Upper lobe of right lung (tissue), 1 donor: ENCODE results near the gene KCNJ9. TPM values are rescaled to one million over a fixed set of nuclear protein-coding genes. Genes with fewer than 3 reads are reported as not detected.
"Not testable (repeated sequence)": the region's sequence is repeated elsewhere in the genome, so short reads cannot be mapped to it uniquely, and the experiment has no call there.

Experiments used
- ATAC-seq: fragments of 200-7000 bp; cut with Tn5 transposase; one replicate; pipeline ENCODE4 v1.9.1; 2020; ENCODE audit warnings: mild to moderate bottlenecking, moderate library complexity
- DNase-seq: peaks from one replicate; pipeline ENCODE4 v3.0.0-alpha.2; 2020
- H3K27ac ChIP-seq: fragments of 200-600 bp; one replicate; pipeline ENCODE4 v1.8.0; 2022
- H3K27me3 ChIP-seq: fragments of 200-600 bp; one replicate; pipeline ENCODE4 v1.8.0; 2022; ENCODE audit warnings: mild to moderate bottlenecking
- H3K36me3 ChIP-seq: fragments of 200-600 bp; one replicate; pipeline ENCODE4 v1.8.0; 2022
- H3K4me1 ChIP-seq: fragments of 200-600 bp; one replicate; pipeline ENCODE4 v1.8.0; 2022
- H3K4me3 ChIP-seq: fragments of 200-600 bp; one replicate; pipeline ENCODE4 v1.8.0; 2022; ENCODE audit warnings: mild to moderate bottlenecking
- H3K9me3 ChIP-seq: fragments of 200-600 bp; one replicate; pipeline ENCODE4 v1.8.0; 2022
- CTCF ChIP-seq: fragments of 200-600 bp; IDR thresholded peaks from one replicate; pipeline ENCODE4 v1.8.0; 2022; ENCODE audit warnings: antibody characterized with exemption
- intact Hi-C: fragments of 100-400 bp; cut with DNase I; formaldehyde crosslinking; loops from one replicate; pipeline ENCODE4 v1.11.0; 2022
- total RNA-seq: library from RNA; stranded (reverse); fragmentation: NEBNext Ultra II Directional; extraction: Animal tissue kit (Norgen Biotek cat#: 25700); gene quantifications from one replicate; pipeline ENCODE4 v1.2.1, GENCODE V29; 2021
- donor health status: DM: no; HTN: yes; CAD: no; lungs with severe emphysema.

Gene KCNJ9
- total RNA-seq, 1 donor from 2014 or later = not detected

GRCh38 chr1:160125746-160126145 lies 44.4 kb downstream of the KCNJ9 start:
- DNase-seq = peak; percentile 15
- intact Hi-C loops = no loop called here
- Histone ChIP-seq H3K9me3 (no peaks in the 10 kb centered on the region), H3K36me3 (no peaks in the 10 kb centered on the region), H3K4me1 (peaks cover 7% of the 10 kb centered on the region), H3K27ac (no peak overlapping the region), H3K4me3 (no peak overlapping the region), H3K27me3 (no peaks in the 10 kb centered on the region)
- peak; percentile 31 for ATAC-seq
- TF ChIP-seq CTCF = no peak

GRCh38 chr1:160126342-160126741 lies 45.0 kb downstream of the KCNJ9 start:
- H3K9me3 ChIP-seq, H3K36me3 ChIP-seq, H3K27ac ChIP-seq, H3K4me1 ChIP-seq, H3K4me3 ChIP-seq, intact Hi-C loops, ATAC-seq, H3K27me3 ChIP-seq: not testable (repeated sequence)
- peak; percentile 2 for DNase-seq

- no peak for TF ChIP-seq CTCF
- no peak for ATAC-seq
Measured at GRCh38 chr1:160127381-160127780, 46.0 kb downstream of the KCNJ9 start.

DNA sequence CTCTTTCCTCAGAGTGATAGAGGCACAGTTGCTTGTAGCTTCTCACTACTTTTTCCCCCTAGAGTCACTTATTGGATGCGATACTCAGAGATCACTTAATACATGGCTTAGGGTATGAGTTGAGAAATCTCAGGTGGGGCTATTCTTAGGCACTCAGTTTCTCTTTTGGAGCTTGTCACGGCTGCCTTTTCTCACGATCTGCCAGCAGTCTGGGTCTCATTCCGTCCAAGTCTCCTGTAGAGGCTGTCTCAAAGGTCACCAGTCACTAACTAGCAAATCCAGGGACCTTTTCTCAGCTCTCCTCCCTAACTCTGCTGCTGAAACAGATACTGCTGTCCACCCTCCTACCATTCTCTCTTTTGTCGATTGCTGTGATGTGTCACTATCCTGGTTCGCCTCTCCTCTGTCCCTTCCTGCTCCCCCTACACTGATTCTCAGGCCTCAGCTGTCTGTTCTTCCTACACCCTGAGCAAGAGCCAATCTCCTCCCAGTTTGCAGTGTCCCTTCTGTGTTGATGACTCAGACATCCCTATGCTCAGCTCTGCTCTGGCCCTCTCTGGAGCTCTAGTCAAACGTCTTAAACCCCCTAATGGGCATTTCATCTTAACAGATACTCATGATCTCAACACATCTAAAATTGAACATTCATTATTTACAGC lies 46.7 kb downstream of the KCNJ9 start:
- no peaks in the 10 kb centered on the region for H3K36me3 ChIP-seq
- no peak overlapping the region for H3K4me3 ChIP-seq
- DNase-seq (peak; percentile 1), ATAC-seq (no peak)
- no peak for TF ChIP-seq CTCF
- no peaks in the 10 kb centered on the region for H3K27me3 ChIP-seq
- intact Hi-C loops = no loop called here
- no peak overlapping the region for H3K27ac ChIP-seq
- H3K4me1 ChIP-seq = peaks cover 7% of the 10 kb centered on the region
- H3K9me3 ChIP-seq = no peaks in the 10 kb centered on the region

More at GRCh38 chr1:160127381-160127780, 46.0 kb downstream of the KCNJ9 start:
- peaks cover 7% of the 10 kb centered on the region for H3K4me1 ChIP-seq
- no peak overlapping the region for H3K4me3 ChIP-seq
- no peaks in the 10 kb centered on the region for H3K36me3 ChIP-seq
- H3K9me3 ChIP-seq = no peaks in the 10 kb centered on the region
- peak; percentile 39 for DNase-seq
- no peak overlapping the region for H3K27ac ChIP-seq
- intact Hi-C loops = no loop called here
- H3K27me3 ChIP-seq = no peaks in the 10 kb centered on the region

GRCh38 chr1:160128636-160129035 lies 47.3 kb downstream of the KCNJ9 start:
- Histone ChIP-seq H3K27ac (no peak overlapping the region), H3K4me1 (peaks cover 7% of the 10 kb centered on the region), H3K9me3 (no peaks in the 10 kb centered on the region), H3K36me3 (no peaks in the 10 kb centered on the region), H3K4me3 (no peak overlapping the region), H3K27me3 (no peaks in the 10 kb centered on the region)
- no peak for TF ChIP-seq CTCF
- DNase-seq (peak; percentile 53), ATAC-seq (no peak)
- intact Hi-C loops = no loop called here

GRCh38 chr1:160129046-160129445 lies 47.7 kb downstream of the KCNJ9 start:
- peak; percentile 28 for DNase-seq
- no peaks in the 10 kb centered on the region for H3K36me3 ChIP-seq
- no peak overlapping the region for H3K27ac ChIP-seq
- ATAC-seq = no peak
- intact Hi-C loops = no loop called here
- H3K4me3 ChIP-seq = no peak overlapping the region
- no peaks in the 10 kb centered on the region for H3K9me3 ChIP-seq
- no peaks in the 10 kb centered on the region for H3K27me3 ChIP-seq
- H3K4me1 ChIP-seq = peaks cover 7% of the 10 kb centered on the region
- no peak for TF ChIP-seq CTCF
